Activated gamma-delta T cell treated with anti-CD3 and anti-CD28 coated beads, Interleukin-2, amount 50 U/mL, for 16 hours (primary cell): ENCODE data around the gene PLD5.
"Not testable (repeated sequence)": the region's sequence is repeated elsewhere in the genome, so short reads cannot be mapped to it uniquely, and the experiment has no call there.

Experiments used
- DNase-seq: peaks from one replicate; pipeline ENCODE4 v3.0.0-alpha.2; 2020; ENCODE audit warnings: low read depth

Gene PLD5

DNA sequence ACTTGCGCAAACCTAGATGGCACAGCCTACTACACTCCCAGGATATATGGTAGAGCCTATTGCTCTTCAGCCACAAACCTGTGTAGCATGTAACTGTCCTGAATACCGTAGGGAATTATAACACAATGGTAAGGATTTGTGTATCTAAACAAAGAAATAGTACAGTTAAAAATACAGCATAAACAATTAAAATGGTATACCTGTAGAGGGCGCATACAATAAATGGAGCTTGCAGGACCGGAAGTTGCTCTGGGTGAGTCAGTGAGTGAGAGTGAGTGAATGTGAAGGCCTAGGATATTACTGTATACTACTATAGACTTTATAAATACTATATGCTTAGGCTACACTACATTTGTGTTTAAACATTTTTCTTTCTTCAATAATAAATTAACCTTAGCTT is 99.3 kb downstream of the PLD5 start:
- DNase-seq: no peak

DNA sequence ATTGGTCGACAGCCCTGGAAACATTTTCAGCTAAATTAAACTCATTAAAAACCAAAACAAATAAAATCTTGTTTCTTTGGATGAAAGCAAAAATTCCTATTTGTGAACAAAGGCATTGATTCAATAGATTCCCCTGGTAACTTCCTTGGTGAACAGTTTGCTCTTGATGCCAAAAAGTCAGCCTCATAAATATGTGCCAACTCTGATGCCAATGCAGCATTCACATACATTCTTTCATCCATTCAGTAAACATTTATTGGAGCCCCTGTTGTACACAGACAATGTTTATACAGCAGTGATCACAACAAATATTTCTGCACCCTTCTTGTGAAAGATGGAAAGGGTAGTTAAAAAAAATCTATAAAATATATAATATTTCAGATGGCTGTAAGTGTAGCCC is 107.8 kb downstream of the PLD5 start:
- DNase-seq: no peak

GRCh38 chr1:242412921-242413320 is 111.6 kb downstream of the PLD5 start:
- DNase-seq: no peak

- no peak for DNase-seq
Measured at GRCh38 chr1:242411901-242412300, 112.6 kb downstream of the PLD5 start.

GRCh38 chr1:242405947-242406346 is 118.5 kb downstream of the PLD5 start:
- no peak for DNase-seq

DNA sequence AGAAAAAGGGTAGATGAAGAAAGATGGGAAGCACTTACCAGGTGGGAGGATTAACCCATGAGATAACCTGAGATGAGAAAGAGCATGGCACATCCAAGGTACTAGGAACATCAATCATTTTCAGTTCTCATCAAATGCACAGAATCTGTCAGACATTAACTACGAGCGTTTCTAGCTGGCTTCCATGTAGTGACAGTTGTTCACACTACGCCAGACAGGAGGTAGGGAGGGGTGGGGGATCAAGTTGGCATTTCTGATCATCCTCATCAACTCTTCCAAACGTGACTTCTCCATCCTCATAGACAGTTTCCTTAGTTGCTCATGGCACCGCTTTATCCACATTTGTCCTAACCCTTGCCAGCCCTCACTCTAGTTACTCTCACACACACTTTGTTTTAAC is 120.2 kb downstream of the PLD5 start:
- DNase-seq: no peak

DNA sequence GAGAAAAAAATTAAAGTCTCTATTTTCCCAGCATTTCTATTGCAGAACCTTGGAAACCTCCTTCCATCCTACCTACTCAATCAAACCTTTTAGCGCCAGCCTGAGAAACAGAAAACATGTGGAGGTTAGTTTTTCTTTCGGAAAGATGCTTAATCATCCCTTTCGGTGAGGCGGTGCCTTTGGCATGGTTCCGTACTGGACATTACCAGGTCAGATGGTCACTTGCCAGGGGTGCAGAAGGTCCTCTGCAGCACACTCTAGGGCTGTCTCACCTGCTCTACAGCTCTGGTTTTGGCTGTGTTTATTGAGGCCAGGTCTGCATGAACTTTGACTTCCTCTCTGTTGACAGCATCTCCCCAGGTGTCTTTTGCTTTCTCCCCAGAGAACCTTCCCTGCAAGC is 121.5 kb downstream of the PLD5 start:
- DNase-seq: no peak

DNA sequence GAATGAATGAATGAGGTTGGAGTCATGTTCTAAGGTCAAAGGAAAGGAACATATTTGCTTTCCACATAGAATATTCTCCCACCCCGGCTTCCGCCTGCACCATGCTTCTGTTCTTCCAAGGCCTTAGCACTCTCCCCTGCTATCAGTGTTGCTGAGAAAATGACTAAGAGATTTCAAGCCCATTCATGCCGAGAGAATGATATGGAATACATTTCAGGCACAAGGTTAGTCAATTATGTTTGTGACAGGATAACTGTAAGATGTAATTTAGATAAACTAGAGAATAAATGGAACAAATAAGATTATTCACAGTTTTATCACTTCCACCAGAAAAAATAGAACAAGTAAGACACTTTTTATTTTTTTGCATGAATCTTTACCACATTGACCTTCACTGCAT is 122.6 kb downstream of the PLD5 start:
- no peak for DNase-seq

DNA sequence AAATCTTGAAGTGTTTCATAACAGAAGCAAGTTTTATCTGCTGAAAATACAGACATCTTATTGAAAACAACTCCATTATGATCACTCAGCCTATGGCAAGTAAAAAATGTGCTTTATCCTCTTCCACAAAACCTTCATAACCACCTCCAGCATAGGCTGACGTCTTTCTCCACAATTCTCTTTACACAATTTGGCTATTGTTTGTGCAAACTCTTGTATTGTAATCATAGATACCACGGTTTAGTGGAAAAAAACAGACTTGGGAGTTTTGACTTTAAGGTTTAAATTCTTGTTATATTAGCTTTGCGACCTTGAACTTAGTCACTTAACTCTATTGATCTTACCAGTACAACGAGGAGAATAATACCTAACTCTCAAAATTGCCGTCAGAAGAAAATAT is 126.1 kb downstream of the PLD5 start:
- DNase-seq: no peak

- no peak for DNase-seq
Measured at GRCh38 chr1:242391896-242392295, 132.6 kb downstream of the PLD5 start.

- DNase-seq: not testable (repeated sequence)
Measured at GRCh38 chr1:242376121-242376520, 148.4 kb downstream of the PLD5 start.

- not testable (repeated sequence) for DNase-seq
Measured at GRCh38 chr1:242350446-242350845, 174.1 kb downstream of the PLD5 start.

DNA sequence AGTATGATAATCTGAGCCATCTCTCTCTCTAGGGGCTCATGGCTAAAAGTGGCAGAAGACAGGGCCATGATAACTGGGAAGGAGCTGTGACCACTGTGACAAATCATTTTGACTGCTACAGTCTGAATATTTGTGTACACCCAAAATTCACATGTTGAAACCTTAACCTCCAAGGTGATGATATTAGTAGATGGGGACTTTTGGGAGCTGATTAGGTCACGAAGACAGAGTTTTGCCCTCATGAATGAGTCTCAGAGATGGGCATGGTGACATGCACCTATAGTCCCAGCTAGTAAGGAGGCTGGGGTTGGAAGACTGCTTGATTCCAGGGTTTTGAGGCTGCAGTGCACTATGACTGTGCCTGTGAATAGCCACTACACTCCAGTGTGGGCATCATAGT is 174.9 kb downstream of the PLD5 start:
- no peak for DNase-seq

DNA sequence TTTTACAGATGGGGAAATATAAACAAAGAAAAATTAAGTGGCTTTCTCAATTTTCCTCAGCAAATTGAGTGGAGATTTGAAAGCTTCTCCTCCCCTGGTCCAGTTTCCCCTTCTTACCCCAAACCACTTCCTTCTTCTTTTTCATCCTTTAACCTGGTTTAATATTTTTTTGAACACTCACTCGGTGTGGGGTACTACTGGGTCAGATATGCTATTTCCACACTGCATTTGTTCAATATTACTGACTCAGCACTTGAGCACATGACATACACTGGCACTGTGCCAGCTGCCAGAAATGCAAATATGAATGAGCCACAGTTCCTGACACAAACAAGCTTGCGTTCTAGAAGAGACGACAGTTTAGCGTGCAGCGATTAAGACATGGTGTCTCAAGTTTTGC is 193.6 kb downstream of the PLD5 start:
- DNase-seq: not testable (repeated sequence)

- DNase-seq: not testable (repeated sequence)
Measured at GRCh38 chr1:242327381-242327780, 197.1 kb downstream of the PLD5 start.

DNA sequence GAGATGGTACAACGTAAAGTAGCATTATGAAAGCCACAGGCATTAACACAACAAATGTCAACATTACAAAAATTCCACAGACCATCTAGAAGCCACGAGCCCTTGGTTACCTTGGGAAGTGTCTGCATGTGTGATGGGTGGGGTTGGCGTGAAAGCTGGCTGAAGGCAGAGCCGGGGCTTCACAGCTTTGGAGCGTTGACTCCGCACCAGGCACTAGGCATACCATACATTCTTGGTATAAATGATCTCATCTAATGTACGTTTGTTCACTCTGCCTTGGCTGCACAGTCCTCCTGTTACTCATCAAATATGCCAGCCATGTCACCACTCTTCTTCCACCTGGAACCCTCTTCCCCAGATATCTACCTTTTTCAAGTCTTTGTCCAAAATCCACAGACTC is 202.5 kb downstream of the PLD5 start:
- not testable (repeated sequence) for DNase-seq

DNA sequence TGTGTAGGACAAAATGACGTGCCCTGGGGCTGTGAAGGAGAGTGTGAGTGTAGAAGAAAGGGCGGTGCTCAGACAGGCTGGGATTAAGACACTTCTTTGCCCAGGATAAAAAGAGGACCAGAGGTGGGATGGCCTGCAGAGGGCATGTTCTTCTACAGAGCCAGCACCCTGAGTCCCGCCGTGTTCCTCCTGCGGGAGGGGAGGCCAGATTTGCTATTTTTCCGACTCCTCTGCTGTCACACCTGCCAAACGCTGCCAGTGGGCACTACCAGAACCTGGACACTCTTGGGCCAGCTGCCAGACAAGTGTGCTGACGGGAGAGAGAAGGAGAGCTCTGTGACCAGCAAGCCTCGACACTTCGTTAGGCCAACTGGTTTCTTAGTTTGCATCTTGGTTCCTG is 206.4 kb downstream of the PLD5 start:
- DNase-seq: no peak

GRCh38 chr1:242314865-242315264 is 209.6 kb downstream of the PLD5 start:
- DNase-seq: not testable (repeated sequence)

DNA sequence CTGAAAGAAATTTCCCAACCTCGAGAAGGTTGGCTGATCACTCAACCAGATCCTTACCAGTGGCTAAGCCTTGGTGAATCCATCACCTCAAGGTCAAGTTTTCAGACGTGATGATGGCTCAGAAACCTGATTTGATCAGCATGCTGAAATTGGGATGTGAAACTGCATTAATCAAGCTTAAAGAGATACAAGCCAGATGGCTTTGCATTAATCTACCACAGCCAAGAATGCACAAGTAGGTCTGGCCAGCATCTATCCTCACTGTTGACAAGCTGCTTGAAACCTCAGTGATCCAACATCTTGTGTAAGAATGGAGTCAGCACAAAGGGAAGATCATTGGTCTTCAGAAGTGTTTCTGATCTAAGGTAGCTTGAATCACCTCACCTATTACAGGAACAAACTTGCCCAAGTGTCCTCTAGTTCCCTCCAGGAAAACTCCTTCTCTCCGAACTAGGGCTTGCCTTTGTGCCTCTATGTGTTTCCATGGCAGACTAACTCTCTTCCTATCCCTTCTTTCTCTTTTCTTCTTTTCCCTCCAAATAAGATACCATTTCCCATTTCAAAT is 210.3 kb downstream of the PLD5 start:
- DNase-seq: not testable (repeated sequence)

- DNase-seq: not testable (repeated sequence)
Measured at GRCh38 chr1:242308681-242309080, 215.8 kb downstream of the PLD5 start.

- not testable (repeated sequence) for DNase-seq
Measured at GRCh38 chr1:242293781-242294180, 230.7 kb downstream of the PLD5 start.

- not testable (repeated sequence) for DNase-seq
Measured at GRCh38 chr1:242288067-242288466, 236.4 kb downstream of the PLD5 start.

DNA sequence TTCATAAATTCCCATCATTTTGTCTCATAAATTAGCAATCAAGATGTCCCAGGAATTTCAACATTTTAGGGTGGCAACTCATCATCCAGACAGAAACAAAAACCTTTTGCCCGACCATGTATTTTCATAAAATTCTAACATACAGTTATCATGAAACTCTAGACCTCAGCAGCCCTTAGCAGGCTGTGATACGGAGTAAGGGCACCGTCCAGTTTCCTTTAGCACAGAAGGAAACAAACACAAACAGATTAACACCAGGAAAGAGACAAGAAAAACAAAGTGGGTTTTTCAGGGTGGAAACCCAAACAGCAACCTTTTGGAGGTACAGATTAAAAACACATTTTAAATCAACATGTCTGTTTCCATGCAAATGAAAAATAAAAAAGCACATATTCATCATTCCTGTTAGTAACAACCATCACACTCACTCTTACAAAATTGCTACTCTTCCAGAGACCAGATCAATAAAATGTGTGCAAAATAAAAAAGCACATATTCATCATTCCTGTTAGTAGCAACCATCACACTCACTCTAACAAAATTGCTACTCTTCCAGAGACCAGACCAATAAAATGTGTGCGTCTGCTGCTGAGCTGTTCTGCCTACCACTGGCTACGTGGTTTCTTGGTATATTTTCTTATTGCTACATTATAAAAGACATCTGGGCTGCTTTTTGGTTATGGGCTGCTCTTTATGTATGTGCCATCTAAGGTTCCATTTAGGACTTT is 241.6 kb downstream of the PLD5 start:
- not testable (repeated sequence) for DNase-seq

DNA sequence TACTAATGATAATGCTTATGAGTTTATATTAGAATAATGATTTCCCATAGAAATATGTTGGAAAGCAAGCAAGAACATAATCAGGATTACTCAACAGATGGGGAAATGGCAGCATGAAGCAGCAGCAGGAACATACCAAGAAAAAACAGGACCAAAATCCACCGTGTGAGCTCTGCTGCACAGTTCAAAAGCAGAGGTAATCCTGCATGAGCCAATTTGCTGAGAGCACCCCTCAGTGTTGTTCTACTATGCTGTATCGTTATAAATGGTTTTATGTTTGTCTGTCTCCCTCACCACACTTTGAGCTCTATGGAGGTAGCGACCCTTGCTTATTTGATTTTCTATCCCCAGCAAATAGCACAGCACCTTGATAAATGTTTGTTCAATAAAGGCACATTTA is 246.1 kb downstream of the PLD5 start:
- DNase-seq: not testable (repeated sequence)
